Activated CD4-positive, alpha-beta T cell treated with anti-CD3 and anti-CD28 coated beads for 4 hours (primary cell): ENCODE data around the gene ARL16.
A peak's percentile ranks its signal among the peaks of the same experiment; 100 is the strongest.

Source experiments
- DNase-seq, 2 donors: peaks; one replicate each; pipeline ENCODE4 v3.0.0-alpha.2; 2020

The ARL16 gene

GRCh38 chr17:81666342-81667191 is 17.0 kb downstream of the ARL16 start, which contains the start of the genes CCDC137 and OXLD1:
Gene CCDC137, plus strand, starts transcription at chr17:81666737. Its CDS starts 30 bp downstream, at chr17:81666767.
Gene OXLD1, minus strand, starts transcription at chr17:81666605. Its CDS starts 28 bp downstream, at chr17:81666577.
- peak; percentile 89 to 90 for DNase-seq

DNA sequence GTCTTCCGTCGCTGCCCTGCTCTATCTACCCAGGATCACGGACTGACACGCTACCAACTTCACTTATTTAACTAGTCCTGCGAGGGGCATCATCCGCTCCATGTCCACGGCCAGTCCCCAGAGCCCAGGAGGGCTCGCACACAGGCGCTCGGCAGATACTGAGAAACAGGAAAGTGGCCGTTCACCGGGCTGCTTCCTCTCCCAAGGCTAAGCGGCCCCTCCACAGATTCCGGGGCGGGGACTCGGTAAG is 17.6 kb downstream of the ARL16 start:
- DNase-seq: peak in 1 of 2 donors; percentile 25

- DNase-seq: peak; percentile 58 to 69
Observed at GRCh38 chr17:81665205-81666091, 18.1 kb downstream of the ARL16 start.

- no peak for DNase-seq
Observed at GRCh38 chr17:81664051-81664470, 19.5 kb downstream of the ARL16 start.

- DNase-seq: no peak
Observed at GRCh38 chr17:81662002-81662401, 21.6 kb downstream of the ARL16 start.

DNA sequence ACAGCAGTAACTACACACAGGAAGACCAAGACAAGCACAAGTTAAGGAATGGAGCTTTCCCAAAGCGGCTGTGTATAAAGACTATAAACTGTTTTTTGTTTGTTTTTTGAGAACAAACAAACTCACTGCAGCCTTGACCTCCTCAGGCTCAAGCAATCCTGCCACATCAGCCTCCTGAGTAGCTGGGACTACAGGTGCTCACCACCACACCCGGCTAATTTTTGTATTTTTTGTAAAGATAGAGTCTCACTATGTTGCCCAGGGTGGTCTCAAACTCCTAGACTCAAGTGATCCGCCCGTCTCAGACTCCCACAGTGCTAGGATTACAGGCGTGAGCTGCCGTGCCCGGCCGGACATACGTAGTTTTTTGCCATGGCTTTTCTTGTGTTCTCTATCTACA is 23.2 kb downstream of the ARL16 start:
- no peak for DNase-seq

DNA sequence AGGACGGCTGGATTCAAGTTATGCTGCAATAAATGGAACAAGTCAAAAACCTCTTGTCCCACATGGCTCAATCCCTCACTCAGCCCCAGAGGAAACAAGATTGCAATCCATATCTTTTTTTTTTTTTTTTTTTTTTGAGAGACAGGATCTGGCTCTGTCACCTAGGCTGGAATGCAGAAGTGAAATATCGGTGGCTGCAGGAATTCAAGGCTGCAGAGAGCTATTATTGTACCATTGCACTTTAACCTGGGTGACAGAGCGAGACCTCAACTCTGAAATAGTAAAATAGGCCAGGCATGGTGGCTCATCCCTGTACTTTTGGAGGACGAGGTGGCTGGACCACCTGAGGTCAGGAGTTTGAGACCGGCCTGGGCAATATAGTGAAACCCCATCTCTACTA is 24.6 kb downstream of the ARL16 start:
- DNase-seq: no peak

- no peak for DNase-seq
Observed at GRCh38 chr17:81656835-81657234, 26.8 kb downstream of the ARL16 start.

DNA sequence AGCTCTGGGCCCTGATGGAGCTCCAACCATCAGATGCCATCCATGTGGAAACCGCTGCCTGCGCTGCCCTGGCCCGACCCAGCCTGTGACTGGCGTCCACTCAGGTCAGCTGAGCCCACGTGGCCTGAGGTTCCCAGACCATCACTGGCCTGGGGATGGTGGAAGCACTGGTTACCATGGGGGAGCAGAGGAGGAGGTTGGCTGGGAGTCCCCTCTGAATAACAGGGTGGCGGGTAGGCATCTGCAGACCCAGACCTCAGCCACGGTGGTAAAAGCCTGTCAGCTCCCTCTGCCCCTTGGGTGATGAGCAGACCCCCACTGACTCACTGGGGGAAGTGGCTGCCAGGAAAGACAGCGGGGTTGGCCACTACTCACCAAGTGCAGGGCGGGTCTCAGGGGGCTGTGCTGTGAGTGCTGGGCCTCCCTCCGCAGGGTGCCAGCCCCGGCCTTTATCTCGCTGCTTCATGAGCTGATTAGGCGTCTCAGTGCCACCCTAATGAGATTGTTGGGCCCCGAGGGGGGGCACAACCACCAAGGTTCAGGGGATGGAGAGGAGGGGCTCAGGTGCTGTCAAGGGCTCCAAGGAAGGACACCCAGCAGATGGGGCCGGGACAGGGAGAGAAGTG is 27.4 kb downstream of the ARL16 start, which contains the start of gene PDE6G:
TSS of gene PDE6G (minus strand) at position 425 of the 626 bp plus-strand sequence. CDS start 3,237 bp downstream, outside the sequence.
- DNase-seq: no peak

- DNase-seq: no peak
Observed at GRCh38 chr17:81655378-81656117, 28.0 kb downstream of the ARL16 start.

DNA sequence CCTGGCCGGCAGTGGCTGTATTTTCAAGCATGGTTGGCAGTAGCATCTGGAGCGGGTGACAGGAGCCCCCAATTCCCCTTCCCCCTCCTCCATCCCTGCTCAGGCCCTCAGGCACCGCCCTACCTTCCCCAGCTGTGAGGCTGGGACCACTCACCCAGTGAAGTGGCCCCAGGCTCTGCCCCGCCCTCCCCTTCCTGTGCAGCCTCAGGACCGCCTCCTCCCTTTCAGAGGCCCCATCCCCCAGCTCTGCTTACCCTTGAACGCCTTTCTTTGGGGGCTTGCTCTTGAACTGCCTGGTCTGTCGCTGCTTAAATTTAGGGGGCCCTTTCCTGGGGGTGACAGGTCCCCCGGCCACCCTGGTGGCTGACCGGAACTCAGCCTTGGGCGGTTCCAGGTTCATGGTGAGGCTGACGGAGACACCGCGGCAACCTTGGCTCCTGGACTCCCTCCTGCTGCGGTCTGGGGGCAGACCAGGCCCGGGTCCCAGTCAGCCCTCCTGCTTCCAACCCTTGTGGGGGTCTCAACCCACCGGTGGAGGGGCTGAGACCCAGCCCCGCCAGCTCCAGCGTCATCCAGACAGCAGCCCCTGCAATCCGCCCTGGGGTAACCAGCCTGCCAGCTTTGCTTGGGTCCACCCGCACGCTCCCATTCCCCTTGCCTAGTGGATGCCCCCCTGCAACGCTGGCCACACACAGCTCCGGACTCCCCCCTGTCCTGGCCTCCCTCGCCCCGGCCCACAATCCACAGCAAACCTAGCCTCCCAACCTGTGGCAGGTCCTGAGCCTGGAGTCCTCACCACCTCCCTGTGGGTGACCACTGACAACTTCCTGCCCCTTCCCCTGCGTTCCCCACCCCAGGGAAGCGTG is 30.5 kb downstream of the ARL16 start:
- no peak for DNase-seq

DNA sequence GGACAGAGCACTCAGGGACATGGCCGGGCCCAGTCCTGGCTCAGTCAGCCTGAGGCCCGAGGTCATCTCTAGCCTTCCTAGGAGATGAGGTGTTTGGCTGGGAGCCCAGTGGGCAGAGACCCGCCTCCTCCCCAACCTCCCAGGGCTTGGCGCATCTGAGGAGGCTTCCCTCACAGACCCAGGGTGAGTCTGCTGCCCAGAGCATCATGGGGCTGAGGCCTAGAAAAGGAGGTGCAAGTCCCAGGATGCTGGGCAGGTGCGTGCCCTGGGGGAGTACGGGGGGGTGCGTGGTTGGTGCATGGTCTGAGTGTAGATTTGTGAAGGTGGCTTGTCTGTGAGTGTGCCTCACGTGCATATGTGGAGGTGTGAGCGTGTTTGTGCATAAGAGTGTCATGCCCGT is 31.9 kb downstream of the ARL16 start:
- DNase-seq: no peak

DNA sequence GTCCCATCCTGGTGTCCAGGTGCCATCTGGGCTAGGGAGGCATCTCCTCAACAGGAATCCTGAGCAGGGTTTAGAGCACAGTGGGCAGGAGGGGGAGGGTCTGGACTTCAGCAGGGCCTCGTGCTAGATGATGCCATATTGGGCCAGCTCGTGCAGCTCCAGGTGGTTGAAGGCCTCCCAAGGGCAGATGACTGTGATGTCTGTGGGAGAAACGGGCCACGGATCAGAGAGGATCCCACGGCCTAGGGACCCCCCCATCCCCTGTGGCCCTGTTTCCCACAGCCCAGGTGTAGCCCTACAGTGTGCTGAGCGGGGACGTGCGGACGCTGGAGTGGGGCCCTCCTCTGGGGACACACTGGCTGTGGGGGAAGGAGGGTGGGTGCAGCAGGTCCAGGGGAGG is 32.6 kb downstream of the ARL16 start:
- no peak for DNase-seq

GRCh38 chr17:81648707-81649085 is 34.9 kb downstream of the ARL16 start:
- DNase-seq: no peak

GRCh38 chr17:81648013-81648706 is 35.4 kb downstream of the ARL16 start:
- no peak for DNase-seq

DNA sequence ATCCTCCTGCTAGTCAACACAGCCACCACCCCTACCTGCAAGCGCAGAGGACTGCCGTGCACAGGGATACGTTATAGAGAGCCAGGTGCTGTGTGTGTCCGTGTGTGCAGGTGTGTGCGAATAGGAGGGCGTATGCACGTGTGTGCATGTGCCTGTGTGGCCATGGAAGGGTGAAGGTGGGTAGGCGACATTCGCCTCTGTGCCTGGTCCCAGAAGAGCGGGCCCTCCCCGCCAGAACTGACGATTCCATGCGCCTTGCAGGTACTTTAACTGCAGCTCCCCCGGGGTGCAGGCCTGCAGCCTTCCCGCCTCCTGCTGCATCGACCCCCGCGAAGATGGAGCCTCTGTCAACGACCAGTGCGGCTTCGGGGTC is 36.0 kb downstream of the ARL16 start:
- DNase-seq: no peak

- DNase-seq: no peak
Observed at GRCh38 chr17:81646869-81647600, 36.6 kb downstream of the ARL16 start.

GRCh38 chr17:81644976-81645952 is 38.3 kb downstream of the ARL16 start:
- no peak for DNase-seq

- DNase-seq: no peak
Observed at GRCh38 chr17:81644496-81644895, 39.1 kb downstream of the ARL16 start.
